ENCODE results near the gene PARD6B. TPM values are rescaled to one million over a fixed set of nuclear protein-coding genes. Genes with fewer than 3 reads are reported as not detected.
A peak's percentile ranks its signal among the peaks of the same experiment; 100 is the strongest.

Gene PARD6B
- total RNA-seq, 4 donors from 2014 or later: 0.72 to 15.3 (median 2.3) TPM

- H3K4me3 ChIP-seq: no peak overlapping the region
- peaks cover 35 to 43% of the 10 kb centered on the region in 2 donors for H3K4me1 ChIP-seq
- H3K9me3 ChIP-seq: no peaks in the 10 kb centered on the region
- DNase-seq: no peak
- intact Hi-C loops (cut with DNase I; ENCODE audit: low total_unique reads): loop anchor here (5.0 to 10.0 kb wide), 2 partner anchors 122 to 560 kb away; no protein-coding TSS in a partner anchor
- no peak for ATAC-seq
- in situ Hi-C loops (cut with MboI; ENCODE audit: low sequenced_read_pairs in 4 of 4): loop anchor here in 2 of 4 donors (10.0 to 25.0 kb wide), 3 partner anchors 82 to 562 kb away; no protein-coding TSS in a partner anchor
- no peak for TF ChIP-seq CTCF (IDR thresholded peaks at IDR 0.05 in 4 of 5, conservative IDR thresholded peaks at IDR 0.05 in 1 of 5)
- no peak for TF ChIP-seq POLR2A (IDR thresholded peaks at IDR 0.05)
- peak overlapping the region in 2 of 4 donors; percentile 94 for H3K27ac ChIP-seq
- no peaks in the 10 kb centered on the region for H3K27me3 ChIP-seq
- no peaks in the 10 kb centered on the region for H3K36me3 ChIP-seq
Measured at GRCh38 chr20:50747275-50747674, 15.9 kb downstream of the PARD6B start.

- H3K4me3 ChIP-seq: no peak overlapping the region
- in situ Hi-C loops (cut with MboI; ENCODE audit: low sequenced_read_pairs in 4 of 4): loop anchor here in 1 of 4 donors (25.0 kb wide), 1 partner anchor 563 kb away; the partner anchor contains the start of gene CEBPB
- ATAC-seq: no peak
Measured at GRCh38 chr20:50750145-50750671, 18.8 kb downstream of the PARD6B start.

GRCh38 chr20:50753152-50753551 is 21.8 kb downstream of the PARD6B start:
- no peaks in the 10 kb centered on the region for H3K27me3 ChIP-seq
- no peak for DNase-seq
- H3K4me1 ChIP-seq: no peaks in the 10 kb centered on the region
- no peak for ATAC-seq
- TF ChIP-seq POLR2A (IDR thresholded peaks at IDR 0.05) (no peak), CTCF (IDR thresholded peaks at IDR 0.05 in 4 of 5, conservative IDR thresholded peaks at IDR 0.05 in 1 of 5) (no peak)
- no peaks in the 10 kb centered on the region for H3K9me3 ChIP-seq
- H3K27ac ChIP-seq: no peak overlapping the region
- intact Hi-C loops (cut with DNase I; ENCODE audit: low total_unique reads) (no loop called here), in situ Hi-C loops (cut with MboI; ENCODE audit: low sequenced_read_pairs in 4 of 4) (loop anchor here in 1 of 4 donors (25.0 kb wide), 1 partner anchor 566 kb away; the partner anchor contains the start of gene CEBPB)
- no peaks in the 10 kb centered on the region for H3K36me3 ChIP-seq
- H3K4me3 ChIP-seq: no peak overlapping the region

More at GRCh38 chr20:50750145-50750671, 18.8 kb downstream of the PARD6B start:
- H3K27me3 ChIP-seq: no peaks in the 10 kb centered on the region
- intact Hi-C loops (cut with DNase I; ENCODE audit: low total_unique reads): no loop called here
- TF ChIP-seq CTCF (IDR thresholded peaks at IDR 0.05 in 4 of 5, conservative IDR thresholded peaks at IDR 0.05 in 1 of 5) (no peak), POLR2A (IDR thresholded peaks at IDR 0.05) (no peak)
- no peaks in the 10 kb centered on the region for H3K36me3 ChIP-seq
- H3K4me1 ChIP-seq: peaks cover 9 to 15% of the 10 kb centered on the region in 2 donors
- DNase-seq: no peak
- H3K9me3 ChIP-seq: no peaks in the 10 kb centered on the region
- no peak overlapping the region for H3K27ac ChIP-seq

- DNase-seq: no peak
- Histone ChIP-seq H3K9me3 (no peaks in the 10 kb centered on the region), H3K27ac (no peak overlapping the region), H3K4me3 (no peak overlapping the region), H3K36me3 (no peaks in the 10 kb centered on the region), H3K4me1 (no peaks in the 10 kb centered on the region), H3K27me3 (no peaks in the 10 kb centered on the region)
- no peak for ATAC-seq
- TF ChIP-seq CTCF (IDR thresholded peaks at IDR 0.05 in 4 of 5, conservative IDR thresholded peaks at IDR 0.05 in 1 of 5): no peak
- no peak for TF ChIP-seq POLR2A (IDR thresholded peaks at IDR 0.05)
- in situ Hi-C loops (cut with MboI; ENCODE audit: low sequenced_read_pairs in 4 of 4) (loop anchor here in 1 of 4 donors (25.0 kb wide), 1 partner anchor 567 kb away; the partner anchor contains the start of gene CEBPB), intact Hi-C loops (cut with DNase I; ENCODE audit: low total_unique reads) (no loop called here)
Measured at GRCh38 chr20:50754420-50754819, 23.0 kb downstream of the PARD6B start.

Measured in gastrocnemius medialis (tissue), 4 donors.